ENCODE data around the gene NMRK1. TPM values are rescaled to one million over a fixed set of nuclear protein-coding genes. Genes with fewer than 3 reads are reported as not detected.
A peak's percentile ranks its signal among the peaks of the same experiment; 100 is the strongest.

The NMRK1 gene
- total RNA-seq, 1 donor from 2014 or later, result 20.4 TPM

- H3K4me3 ChIP-seq, result no peak overlapping the region
- intact Hi-C loops (cut with DNase I), result no loop called here
- H3K4me1 ChIP-seq, result no peaks in the 10 kb centered on the region
- H3K27me3 ChIP-seq, result no peaks in the 10 kb centered on the region
- no peak for DNase-seq (ENCODE audit: extremely low spot score in 2 of 2)
- H3K27ac ChIP-seq, result no peak overlapping the region
- H3K9me3 ChIP-seq, result no peaks in the 10 kb centered on the region
- no peaks in the 10 kb centered on the region for H3K36me3 ChIP-seq
- TF ChIP-seq POLR2A (IDR thresholded peaks at IDR 0.05) (no peak), CTCF (IDR thresholded peaks at IDR 0.05) (no peak), POLR2AphosphoS5 (IDR thresholded peaks at IDR 0.05; ENCODE audit: insufficient read depth in 1 of 2, low read depth in 1 of 2) (no peak)
These were observed 46.9 kb downstream of the NMRK1 start for GRCh38 chr9:75041041-75041440.

- Histone ChIP-seq H3K9me3 (no peaks in the 10 kb centered on the region), H3K4me1 (no peaks in the 10 kb centered on the region), H3K27me3 (no peaks in the 10 kb centered on the region), H3K27ac (peak overlapping the region; percentile 47), H3K4me3 (no peak overlapping the region), H3K36me3 (no peaks in the 10 kb centered on the region)
- DNase-seq (ENCODE audit: extremely low spot score in 2 of 2), result no peak
- intact Hi-C loops (cut with DNase I), result no loop called here
- no peak for TF ChIP-seq POLR2A (IDR thresholded peaks at IDR 0.05)
These were observed 48.2 kb downstream of the NMRK1 start for GRCh38 chr9:75039801-75040200.

GRCh38 chr9:75039009-75039408 lies 48.9 kb downstream of the NMRK1 start:
- Histone ChIP-seq H3K27ac (peak overlapping the region; percentile 47), H3K4me3 (no peak overlapping the region), H3K27me3 (no peaks in the 10 kb centered on the region), H3K4me1 (no peaks in the 10 kb centered on the region), H3K36me3 (no peaks in the 10 kb centered on the region), H3K9me3 (no peaks in the 10 kb centered on the region)
- DNase-seq (ENCODE audit: extremely low spot score in 2 of 2), result no peak
- TF ChIP-seq CTCF (IDR thresholded peaks at IDR 0.05) (no peak), POLR2A (IDR thresholded peaks at IDR 0.05) (no peak), POLR2AphosphoS5 (IDR thresholded peaks at IDR 0.05; ENCODE audit: insufficient read depth in 1 of 2, low read depth in 1 of 2) (peak in 1 of 2 donors; percentile 41)
- intact Hi-C loops (cut with DNase I), result no loop called here

- no peak for DNase-seq (ENCODE audit: extremely low spot score in 2 of 2)
- no peaks in the 10 kb centered on the region for H3K9me3 ChIP-seq
- H3K36me3 ChIP-seq, result no peaks in the 10 kb centered on the region
- no peaks in the 10 kb centered on the region for H3K4me1 ChIP-seq
- no peaks in the 10 kb centered on the region for H3K27me3 ChIP-seq
- intact Hi-C loops (cut with DNase I), result no loop called here
- no peak for TF ChIP-seq CTCF (IDR thresholded peaks at IDR 0.05)
- no peak for TF ChIP-seq POLR2A (IDR thresholded peaks at IDR 0.05)
- TF ChIP-seq POLR2AphosphoS5 (IDR thresholded peaks at IDR 0.05; ENCODE audit: insufficient read depth in 1 of 2, low read depth in 1 of 2), result no peak
- H3K4me3 ChIP-seq, result no peak overlapping the region
- no peak overlapping the region for H3K27ac ChIP-seq
These were observed 51.2 kb downstream of the NMRK1 start for GRCh38 chr9:75036793-75037192.

- H3K4me3 ChIP-seq, result no peak overlapping the region
- H3K36me3 ChIP-seq, result no peaks in the 10 kb centered on the region
- no peaks in the 10 kb centered on the region for H3K9me3 ChIP-seq
- H3K4me1 ChIP-seq, result peaks cover 3% of the 10 kb centered on the region
- no peaks in the 10 kb centered on the region for H3K27me3 ChIP-seq
- intact Hi-C loops (cut with DNase I), result no loop called here
- H3K27ac ChIP-seq, result no peak overlapping the region
- TF ChIP-seq POLR2A (IDR thresholded peaks at IDR 0.05) (no peak), CTCF (IDR thresholded peaks at IDR 0.05) (no peak), POLR2AphosphoS5 (IDR thresholded peaks at IDR 0.05; ENCODE audit: insufficient read depth in 1 of 2, low read depth in 1 of 2) (no peak)
- DNase-seq (ENCODE audit: extremely low spot score in 2 of 2), result no peak
These were observed 54.0 kb downstream of the NMRK1 start for GRCh38 chr9:75033791-75034473.
